22Rv1 (cell line): ENCODE data around the gene WWTR1.

Experiments used
- H3K27ac ChIP-seq: fragments of 450-650 bp; 2 replicates; pipeline ENCODE4 v1.5.1; 2017
- CTCF ChIP-seq: fragments of 450-650 bp; IDR thresholded peaks from 2 replicates; pipeline ENCODE4 v1.5.1; 2017; ENCODE audit warnings: mild to moderate bottlenecking
- ZFX ChIP-seq: fragments of 450-650 bp; IDR thresholded peaks from 2 replicates; pipeline ENCODE4 v1.6.1; 2017; ENCODE audit warnings: antibody characterized with exemption, borderline replicate concordance

The WWTR1 gene

GRCh38 chr3:149583921-149584635 lies 73.7 kb downstream of the WWTR1 start:
- TF ChIP-seq CTCF (no peak), ZFX (no peak)
- H3K27ac ChIP-seq = no peak overlapping the region

- TF ChIP-seq CTCF (no peak), ZFX (no peak)
- H3K27ac ChIP-seq = no peak overlapping the region
Observed at GRCh38 chr3:149582395-149582794, 75.4 kb downstream of the WWTR1 start.

GRCh38 chr3:149581681-149582370 lies 76.0 kb downstream of the WWTR1 start:
- H3K27ac ChIP-seq = no peak overlapping the region

GRCh38 chr3:149581248-149581647 lies 76.6 kb downstream of the WWTR1 start:
- TF ChIP-seq CTCF (no peak), ZFX (no peak)
- no peak overlapping the region for H3K27ac ChIP-seq

More at GRCh38 chr3:149581681-149582370, 76.0 kb downstream of the WWTR1 start:
- TF ChIP-seq CTCF = no peak
- TF ChIP-seq ZFX = no peak

GRCh38 chr3:149579838-149580542 lies 77.8 kb downstream of the WWTR1 start:
- no peak overlapping the region for H3K27ac ChIP-seq
- TF ChIP-seq ZFX (no peak), CTCF (no peak)

- no peak overlapping the region for H3K27ac ChIP-seq
- TF ChIP-seq ZFX (no peak), CTCF (no peak)
Observed at GRCh38 chr3:149579161-149579560, 78.7 kb downstream of the WWTR1 start.
